HFFc6 (cell line): Measurements from ENCODE around the gene PSMD9. TPM values are rescaled to one million over a fixed set of nuclear protein-coding genes. Genes with fewer than 3 reads are reported as not detected.
"Not testable (repeated sequence)": the region's sequence is repeated elsewhere in the genome, so short reads cannot be mapped to it uniquely, and the experiment has no call there.

Experiments
- DNase-seq: peaks from one replicate; pipeline ENCODE4 v3.0.0-alpha.2; 2018
- H3K27ac Mint-ChIP-seq: 2 replicates; pipeline ENCODE4 v1.8.0; 2020; ENCODE audit warnings: mild to moderate bottlenecking, mixed read lengths
- H3K27me3 Mint-ChIP-seq: 2 replicates; pipeline ENCODE4 v1.8.0; 2021; ENCODE audit warnings: mild to moderate bottlenecking, moderate library complexity, mixed read lengths; ENCODE audit not compliant: insufficient read depth
- H3K36me3 Mint-ChIP-seq: 2 replicates; pipeline ENCODE4 v1.8.0; 2021; ENCODE audit warnings: low read depth, mixed read lengths
- H3K4me1 Mint-ChIP-seq: 2 replicates; pipeline ENCODE4 v1.8.0; 2020; ENCODE audit warnings: low read depth, mixed read lengths
- H3K4me3 Mint-ChIP-seq: 2 replicates; pipeline ENCODE4 v1.8.0; 2020; ENCODE audit warnings: mild to moderate bottlenecking, moderate library complexity, mixed read lengths
- H3K9me3 Mint-ChIP-seq: 2 replicates; pipeline ENCODE4 v1.8.0; 2020; ENCODE audit warnings: mild to moderate bottlenecking, mixed read lengths
- total RNA-seq, 6 experiments: library from RNA; stranded (reverse); fragmentation: NEBNext Ultra II Directional; extraction: Animal tissue kit (Norgen Biotek cat#: 25700); gene quantifications; 2 replicates in 1 of 6; 3 replicates in 5 of 6; pipeline ENCODE4 v1.2.3, GENCODE V29; 2021
- TF ChIP-seq, protein P1 (sequence below): fragments of 200-600 bp; sonication (generic); IDR thresholded peaks from 2 replicates; pipeline ENCODE4 v1.5.0; 2021; ENCODE audit warnings: antibody characterized with exemption, mild to moderate bottlenecking

The PSMD9 gene
- total RNA-seq, 6 experiments from 2014 or later, result 63.4 to 84.7 (median 75.1) TPM

DNA sequence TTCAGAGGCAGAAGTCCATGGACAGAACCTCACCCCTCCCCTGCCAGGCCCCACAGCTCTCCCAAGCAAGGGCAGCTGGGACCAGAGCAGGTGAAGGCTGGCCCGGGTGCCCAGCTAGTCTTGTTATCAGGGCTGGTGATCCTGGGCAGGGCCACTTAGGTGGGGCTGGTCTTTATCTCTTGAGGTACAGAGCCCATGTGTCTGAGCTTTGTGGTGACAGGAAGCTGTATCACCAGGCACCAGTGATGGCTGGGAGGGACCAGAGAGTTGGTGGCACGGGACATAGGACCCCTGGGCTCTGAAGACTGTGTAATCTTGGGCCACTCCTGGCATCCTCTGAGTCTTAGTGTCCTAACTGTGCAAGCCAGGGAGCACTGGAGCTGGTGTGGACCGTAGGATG, 17.1 kb upstream of the PSMD9 start:
- Mint-ChIP-seq H3K27ac (peak overlapping the region; percentile 49; the same call in 1 of the 2 replicates), H3K36me3 (no peaks in the 10 kb centered on the region), H3K4me3 (no peak overlapping the region; the same call in 1 of the 2 replicates), H3K27me3 (no peaks in the 10 kb centered on the region; the same call in 1 of the 2 replicates), H3K4me1 (peaks cover 14% of the 10 kb centered on the region), H3K9me3 (no peaks in the 10 kb centered on the region)
- DNase-seq, result no peak
- TF ChIP-seq, protein P1, sequence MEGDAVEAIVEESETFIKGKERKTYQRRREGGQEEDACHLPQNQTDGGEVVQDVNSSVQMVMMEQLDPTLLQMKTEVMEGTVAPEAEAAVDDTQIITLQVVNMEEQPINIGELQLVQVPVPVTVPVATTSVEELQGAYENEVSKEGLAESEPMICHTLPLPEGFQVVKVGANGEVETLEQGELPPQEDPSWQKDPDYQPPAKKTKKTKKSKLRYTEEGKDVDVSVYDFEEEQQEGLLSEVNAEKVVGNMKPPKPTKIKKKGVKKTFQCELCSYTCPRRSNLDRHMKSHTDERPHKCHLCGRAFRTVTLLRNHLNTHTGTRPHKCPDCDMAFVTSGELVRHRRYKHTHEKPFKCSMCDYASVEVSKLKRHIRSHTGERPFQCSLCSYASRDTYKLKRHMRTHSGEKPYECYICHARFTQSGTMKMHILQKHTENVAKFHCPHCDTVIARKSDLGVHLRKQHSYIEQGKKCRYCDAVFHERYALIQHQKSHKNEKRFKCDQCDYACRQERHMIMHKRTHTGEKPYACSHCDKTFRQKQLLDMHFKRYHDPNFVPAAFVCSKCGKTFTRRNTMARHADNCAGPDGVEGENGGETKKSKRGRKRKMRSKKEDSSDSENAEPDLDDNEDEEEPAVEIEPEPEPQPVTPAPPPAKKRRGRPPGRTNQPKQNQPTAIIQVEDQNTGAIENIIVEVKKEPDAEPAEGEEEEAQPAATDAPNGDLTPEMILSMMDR, result no peak

DNA sequence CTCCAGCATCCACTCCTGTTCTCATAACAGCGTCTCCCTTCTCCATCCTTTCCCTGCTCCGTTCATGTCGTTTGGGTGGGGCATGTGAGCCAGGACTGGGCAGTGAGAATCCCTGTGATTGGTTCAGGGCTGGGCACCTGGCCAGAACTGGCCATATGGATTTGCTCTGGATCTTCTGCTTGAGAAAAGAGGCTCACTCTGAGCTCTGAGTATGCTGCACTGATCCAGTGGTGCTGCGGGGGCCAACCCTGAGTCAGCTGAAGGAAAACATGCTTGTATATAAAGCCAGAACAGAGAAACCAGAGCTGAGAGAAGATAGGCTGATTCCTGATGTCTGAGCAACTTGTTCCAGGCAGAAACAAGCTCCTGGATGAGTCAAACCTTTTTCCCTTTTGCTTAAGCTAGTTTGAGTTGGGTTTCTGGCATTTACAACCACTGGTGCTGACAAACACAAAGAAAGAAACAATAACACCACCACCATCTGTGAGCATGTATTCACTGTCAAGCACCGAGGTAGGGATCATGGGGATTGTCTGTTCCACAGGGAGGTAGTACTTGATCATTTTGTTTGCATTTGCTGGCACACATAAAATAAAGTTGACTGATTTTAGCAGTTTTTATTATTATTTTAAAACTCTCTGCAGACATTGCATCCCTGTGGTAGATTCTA, 15.9 kb upstream of the PSMD9 start:
- TF ChIP-seq, protein P1, result no peak
- Mint-ChIP-seq H3K9me3 (no peaks in the 10 kb centered on the region), H3K4me1 (peaks cover 14% of the 10 kb centered on the region), H3K36me3 (no peaks in the 10 kb centered on the region), H3K4me3 (peak overlapping the region; percentile 79), H3K27me3 (no peaks in the 10 kb centered on the region; the same call in 1 of the 2 replicates), H3K27ac (peak overlapping the region; percentile 84)
- DNase-seq, result peak; percentile 96

DNA sequence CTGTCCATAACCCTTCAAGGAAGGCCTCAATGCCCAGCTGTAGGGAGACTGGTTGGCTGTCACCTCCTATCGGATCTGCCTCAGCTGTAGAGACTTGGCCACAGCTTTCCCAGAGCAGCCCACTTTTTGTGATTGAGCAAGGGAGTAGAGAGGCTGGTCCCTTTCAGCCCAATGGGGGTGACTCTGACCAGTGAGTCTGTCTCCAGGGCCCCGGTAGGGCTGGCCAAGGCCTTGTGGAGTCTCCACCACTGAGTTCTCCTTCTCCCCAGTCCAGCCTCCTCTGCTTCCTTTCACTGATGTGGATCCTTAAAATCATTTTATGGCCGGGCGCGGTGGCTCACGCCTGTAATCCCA, 15.4 kb upstream of the PSMD9 start:
- DNase-seq, result no peak
- peaks cover 14% of the 10 kb centered on the region for H3K4me1 Mint-ChIP-seq
- H3K27ac Mint-ChIP-seq, result peak overlapping the region; percentile 84
- H3K9me3 Mint-ChIP-seq, result no peaks in the 10 kb centered on the region
- TF ChIP-seq, protein P1, result no peak
- peak overlapping the region; percentile 79; the same call in 1 of the 2 replicates for H3K4me3 Mint-ChIP-seq
- H3K27me3 Mint-ChIP-seq, result no peaks in the 10 kb centered on the region; the same call in 1 of the 2 replicates
- H3K36me3 Mint-ChIP-seq, result no peaks in the 10 kb centered on the region

DNA sequence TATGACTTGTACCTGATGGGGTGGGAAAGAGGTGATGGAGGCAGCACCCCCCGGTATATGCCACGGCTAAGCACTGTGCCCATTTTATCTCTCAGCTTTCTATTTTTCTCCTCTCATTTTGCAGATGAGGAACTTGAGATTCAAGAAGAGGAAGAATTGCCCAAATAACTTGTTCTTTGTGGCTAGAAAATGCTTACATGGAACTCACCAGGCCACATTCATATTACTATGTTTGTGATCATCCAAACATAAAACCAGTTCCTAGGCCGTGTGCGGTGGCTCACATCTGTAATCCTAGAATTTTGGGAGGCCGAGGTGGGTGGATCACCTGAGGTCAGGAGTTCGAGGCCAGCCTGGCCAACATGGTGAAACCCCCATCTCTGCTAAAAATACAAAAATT, 14.5 kb upstream of the PSMD9 start:
- Mint-ChIP-seq H3K36me3 (no peaks in the 10 kb centered on the region), H3K4me1 (peaks cover 14% of the 10 kb centered on the region), H3K27me3 (no peaks in the 10 kb centered on the region; the same call in 1 of the 2 replicates), H3K4me3 (no peak overlapping the region), H3K9me3 (no peaks in the 10 kb centered on the region), H3K27ac (no peak overlapping the region)
- TF ChIP-seq, protein P1, result no peak
- DNase-seq, result no peak

DNA sequence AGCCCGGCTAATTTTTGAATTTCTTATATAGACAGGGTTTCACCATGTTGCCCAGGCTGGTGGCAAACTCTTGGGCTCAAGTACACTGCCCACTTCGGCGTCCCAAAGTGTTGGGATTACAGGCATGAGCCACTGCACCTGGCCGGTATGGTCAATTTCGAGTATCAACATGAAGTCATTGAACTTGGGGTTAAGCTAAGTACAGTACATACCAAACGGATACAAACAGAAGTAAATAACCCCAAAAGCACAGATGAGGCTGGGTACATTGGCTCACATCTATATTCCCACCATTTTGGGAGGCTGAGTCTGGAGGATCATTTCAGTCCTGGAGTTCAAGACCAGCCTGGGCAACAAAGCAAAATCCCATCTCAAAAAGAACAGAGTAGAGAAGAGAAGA, 13.0 kb upstream of the PSMD9 start:
- no peak for DNase-seq
- H3K4me1 Mint-ChIP-seq, result peaks cover 14% of the 10 kb centered on the region
- no peak overlapping the region for H3K27ac Mint-ChIP-seq
- H3K27me3 Mint-ChIP-seq, result no peaks in the 10 kb centered on the region; the same call in 1 of the 2 replicates
- no peak overlapping the region for H3K4me3 Mint-ChIP-seq
- H3K9me3 Mint-ChIP-seq, result no peaks in the 10 kb centered on the region
- no peaks in the 10 kb centered on the region for H3K36me3 Mint-ChIP-seq
- TF ChIP-seq, protein P1, result no peak

DNA sequence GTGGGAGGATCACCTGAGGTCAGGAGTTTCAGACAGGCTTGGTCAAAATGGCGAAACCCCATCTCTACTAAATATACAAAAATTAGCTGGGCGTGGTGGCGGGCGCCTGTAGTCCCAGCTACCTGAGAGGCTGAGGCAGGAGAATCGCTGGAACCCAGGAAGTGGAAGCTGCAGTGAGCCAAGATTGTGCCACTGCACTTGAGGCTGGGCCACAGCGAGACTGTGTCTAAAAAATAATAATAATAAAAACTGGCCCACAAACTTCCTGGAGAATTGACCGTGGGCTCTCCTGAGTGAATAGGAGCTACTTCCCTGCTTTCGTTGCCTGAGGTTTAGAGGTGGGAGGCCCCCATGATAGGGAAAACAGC, 12.5 kb upstream of the PSMD9 start:
- H3K27ac Mint-ChIP-seq, DNase-seq, H3K36me3 Mint-ChIP-seq, H3K4me3 Mint-ChIP-seq, H3K27me3 Mint-ChIP-seq, H3K9me3 Mint-ChIP-seq: not testable (repeated sequence)
- H3K4me1 Mint-ChIP-seq, result peaks cover 14% of the 10 kb centered on the region
